HL-60/S4 treated with phorbol 12-myristate 13-acetate at 8.2 ng/mL for 4 days and 3 days (cell line): ENCODE measurements around the gene TCF23.

Experiments used
- in situ Hi-C: fragments of 300-500 bp; cut with MboI; formaldehyde crosslinking; loops from 2 replicates; pipeline ENCODE4 v1.15.0; 2022; ENCODE audit warnings: low sequenced_read_pairs

The TCF23 gene

GRCh38 chr2:27127883-27128667 is 20.7 kb upstream of the TCF23 start:
- in situ Hi-C loops = no loop called here

- in situ Hi-C loops = no loop called here
Observed at GRCh38 chr2:27128668-27129571, 19.9 kb upstream of the TCF23 start.

GRCh38 chr2:27130396-27130795 is 18.4 kb upstream of the TCF23 start:
- in situ Hi-C loops = no loop called here

GRCh38 chr2:27131429-27131828 is 17.4 kb upstream of the TCF23 start:
- in situ Hi-C loops = no loop called here

GRCh38 chr2:27133195-27133875 is 15.5 kb upstream of the TCF23 start:
- in situ Hi-C loops = no loop called here

- in situ Hi-C loops = no loop called here
Observed at GRCh38 chr2:27133905-27134780, 14.7 kb upstream of the TCF23 start, which contains the start of gene PREB. TSS of gene PREB (minus strand) at chr2:27134636. CDS start at chr2:27134421, 215 bp downstream.

GRCh38 chr2:27134781-27135477 is 13.9 kb upstream of the TCF23 start:
- in situ Hi-C loops = no loop called here

GRCh38 chr2:27135478-27135955 is 13.3 kb upstream of the TCF23 start:
- in situ Hi-C loops = no loop called here

- in situ Hi-C loops = no loop called here
Observed at GRCh38 chr2:27136751-27137150, 12.1 kb upstream of the TCF23 start.

GRCh38 chr2:27137322-27137935 is 11.4 kb upstream of the TCF23 start:
- in situ Hi-C loops = no loop called here

GRCh38 chr2:27138111-27138510 is 10.7 kb upstream of the TCF23 start:
- in situ Hi-C loops = no loop called here

GRCh38 chr2:27139310-27139709 is 9.5 kb upstream of the TCF23 start, which contains the start of gene PRR30:
TSS of gene PRR30 (minus strand) at chr2:27139410. CDS start at chr2:27138329, 1,081 bp downstream.
- in situ Hi-C loops = no loop called here

GRCh38 chr2:27143285-27143684 is 5.5 kb upstream of the TCF23 start:
- in situ Hi-C loops = no loop called here

- in situ Hi-C loops = no loop called here
Observed at GRCh38 chr2:27145682-27146081, 3.1 kb upstream of the TCF23 start.

GRCh38 chr2:27147935-27148334 is 869 bp upstream of the TCF23 start:
- in situ Hi-C loops = no loop called here

GRCh38 chr2:27149570-27150405 is 984 bp downstream of the TCF23 start:
- in situ Hi-C loops = no loop called here

GRCh38 chr2:27150639-27151230 is 1.9 kb downstream of the TCF23 start:
- in situ Hi-C loops = no loop called here
